HG02981 (cell line): ENCODE data around the gene RPTOR.
"Not testable (repeated sequence)": the region's sequence is repeated elsewhere in the genome, so short reads cannot be mapped to it uniquely, and the experiment has no call there.

ENCODE experiments used
- ATAC-seq: cut with Tn5 transposase; IDR thresholded peaks from one replicate; pipeline ENCODE4 v1.9.1; 2021; ENCODE audit warnings: mild to moderate bottlenecking, moderate library complexity; ENCODE audit not compliant: unreplicated experiment

RPTOR gene

DNA sequence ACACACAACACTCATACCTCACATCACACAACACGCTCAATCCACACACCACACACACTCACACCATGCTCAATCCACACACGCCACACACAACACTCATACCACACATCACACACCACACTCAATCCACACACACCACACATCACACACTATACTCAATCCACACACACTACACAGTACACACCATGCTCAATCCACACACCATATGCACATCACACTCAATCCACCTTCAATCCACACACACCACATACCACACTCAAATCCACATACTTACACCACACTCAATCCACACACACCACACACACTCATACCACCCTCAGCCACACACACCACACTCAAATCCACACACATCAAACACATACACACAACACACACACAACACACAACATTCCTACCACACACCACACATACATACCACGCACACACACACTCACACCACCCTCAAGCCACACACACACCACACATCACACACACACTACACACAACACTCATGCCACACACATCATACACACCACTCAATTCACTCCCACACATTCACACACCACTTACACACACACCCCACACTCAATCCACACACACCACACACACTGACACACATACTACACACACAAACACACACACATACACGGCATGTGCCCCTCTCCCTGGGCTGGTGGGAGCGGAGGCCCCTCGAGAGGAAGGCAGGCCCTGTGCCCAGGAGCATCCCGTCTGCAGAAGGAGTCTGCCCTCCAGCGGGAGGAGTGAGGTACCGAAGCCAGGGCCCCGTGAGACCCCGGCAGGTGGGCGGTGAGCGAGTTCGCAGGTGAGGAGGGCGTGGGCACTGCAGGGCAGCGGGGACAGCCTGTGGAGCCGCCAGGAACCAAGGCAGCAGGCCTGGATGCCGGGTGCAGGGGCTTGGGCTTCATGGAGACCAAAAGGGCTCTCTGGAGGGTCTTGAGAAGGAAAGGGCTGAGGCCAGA is 33.1 kb upstream of the RPTOR start:
- ATAC-seq, result no peak

DNA sequence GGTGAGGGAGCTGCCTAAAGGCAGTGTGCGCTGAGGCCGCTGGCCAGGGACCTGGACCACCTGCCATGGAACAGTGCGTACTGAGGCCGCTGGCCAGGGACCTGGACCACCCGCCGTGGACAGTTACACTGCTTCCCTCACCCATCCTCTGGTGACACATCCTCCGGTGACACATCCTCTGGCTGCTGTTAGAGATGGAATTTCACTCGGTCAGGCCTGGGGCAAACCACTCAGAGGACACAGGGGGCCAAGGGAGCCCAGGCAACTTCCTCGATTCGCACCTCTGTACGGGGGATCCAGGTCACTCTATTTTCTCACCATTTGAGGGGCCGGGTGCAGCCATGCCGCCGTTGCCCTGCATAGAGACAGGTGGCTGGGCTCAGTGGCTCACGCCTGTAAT is 32.4 kb upstream of the RPTOR start:
- no peak for ATAC-seq

DNA sequence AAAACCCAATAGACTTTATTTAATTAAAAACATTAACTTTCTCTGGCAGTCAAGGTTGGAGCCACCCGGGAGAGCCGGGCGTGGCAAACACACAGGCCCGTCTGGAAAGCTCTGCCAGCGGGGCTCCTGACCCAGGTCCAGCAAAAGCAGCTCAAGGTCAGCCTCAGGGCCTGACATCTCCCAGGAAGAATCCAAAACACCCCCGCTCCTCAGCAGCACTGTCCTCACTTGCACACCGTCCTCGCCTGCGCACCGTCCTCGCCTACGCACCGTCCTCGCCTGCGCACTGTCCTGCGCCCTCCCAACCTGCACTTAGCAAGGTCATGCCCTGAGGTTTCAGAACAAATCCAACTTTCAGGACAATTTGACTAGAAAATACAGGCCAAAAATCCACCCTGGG is 31.4 kb upstream of the RPTOR start:
- ATAC-seq, result no peak

DNA sequence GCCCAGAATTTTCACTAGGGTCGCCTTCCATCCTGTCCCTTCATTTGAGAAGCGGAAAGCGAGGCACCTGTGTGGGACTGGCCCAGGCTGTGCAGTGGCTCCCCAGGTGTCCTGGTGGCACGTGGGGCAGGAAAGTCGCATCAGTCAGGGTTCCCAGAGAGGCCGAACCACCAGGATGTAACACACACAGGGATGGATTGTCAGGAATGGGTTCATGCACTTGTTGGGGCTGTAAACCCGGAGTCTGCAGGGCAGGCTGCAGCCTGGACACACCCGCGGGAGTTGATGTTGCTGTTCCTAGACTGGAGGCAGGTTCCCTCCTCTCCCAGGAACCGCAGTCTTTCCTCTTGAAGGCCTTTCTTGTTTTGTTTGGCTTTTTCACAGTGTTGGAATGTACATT is 30.7 kb upstream of the RPTOR start:
- ATAC-seq, result no peak

DNA sequence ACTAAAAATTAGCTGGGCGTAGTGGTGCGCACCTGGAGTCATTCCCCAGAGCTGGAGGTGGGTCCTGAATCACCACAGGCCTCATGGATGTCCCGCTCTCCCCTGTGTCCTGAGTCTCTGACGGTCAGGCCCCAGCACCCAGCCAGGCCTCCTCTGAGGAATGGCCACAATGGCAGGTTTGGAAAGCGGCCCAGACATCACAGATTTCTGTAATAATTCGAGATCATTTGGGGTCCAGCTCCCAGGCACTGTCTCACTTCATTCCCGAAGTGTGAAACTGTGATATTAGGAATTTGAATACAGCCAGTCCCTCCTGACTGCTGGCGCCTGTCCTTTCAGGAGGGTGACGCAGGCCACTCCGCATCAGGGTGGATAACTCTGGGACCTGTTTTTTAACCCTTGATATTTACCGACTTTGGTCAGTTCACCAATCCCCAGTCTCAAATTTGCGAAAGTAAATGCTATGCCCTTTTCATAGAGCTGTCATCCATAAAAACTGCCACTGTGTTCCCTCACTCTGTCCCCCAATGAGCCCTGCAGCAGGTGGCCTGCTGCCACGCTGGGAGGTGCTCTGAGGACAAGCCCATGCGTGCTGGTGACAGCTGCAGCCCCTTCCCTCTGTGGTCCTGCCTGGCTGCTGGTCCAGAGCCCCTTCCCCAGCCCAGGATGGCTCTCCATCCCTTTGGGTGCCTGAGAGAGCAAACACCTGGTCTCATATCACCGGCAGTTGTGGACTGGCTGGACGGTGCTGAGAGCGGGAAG is 28.3 kb upstream of the RPTOR start:
- no peak for ATAC-seq

DNA sequence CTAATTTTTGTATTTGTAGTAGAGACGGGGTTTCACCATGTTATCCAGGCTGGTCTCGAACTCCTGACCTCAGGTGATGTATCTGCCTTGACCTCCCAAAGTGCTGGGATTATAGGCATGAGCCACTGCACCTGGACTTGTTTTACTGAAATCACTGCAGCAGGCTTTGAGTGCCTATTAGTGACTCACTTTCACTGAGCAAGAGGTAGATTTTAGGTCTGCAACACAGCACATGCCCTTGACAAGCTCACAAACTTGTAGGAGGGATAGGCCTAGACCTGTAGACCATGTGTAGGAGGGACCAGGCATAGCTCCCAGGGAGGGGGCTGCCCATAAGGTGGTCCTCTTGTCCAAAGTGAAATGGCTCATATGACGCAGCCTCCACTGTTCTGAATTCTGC is 27.0 kb upstream of the RPTOR start:
- ATAC-seq, result no peak

DNA sequence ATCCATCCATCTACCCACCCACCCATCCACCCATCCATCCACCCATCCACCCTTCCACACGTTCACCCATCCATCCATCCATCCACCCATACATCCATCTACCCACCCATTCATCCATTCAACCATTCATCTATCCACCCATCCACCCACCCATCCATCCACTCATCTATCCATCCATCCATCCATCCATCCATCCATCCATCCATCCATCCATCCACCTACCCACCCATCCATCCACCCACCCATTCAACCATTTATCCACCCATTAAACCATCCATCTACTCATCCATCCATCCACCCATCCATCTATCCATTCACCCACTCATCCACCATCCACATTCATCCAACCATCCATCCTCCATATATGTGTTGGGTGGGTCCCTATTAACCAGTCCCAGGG is 26.2 kb upstream of the RPTOR start:
- no peak for ATAC-seq

DNA sequence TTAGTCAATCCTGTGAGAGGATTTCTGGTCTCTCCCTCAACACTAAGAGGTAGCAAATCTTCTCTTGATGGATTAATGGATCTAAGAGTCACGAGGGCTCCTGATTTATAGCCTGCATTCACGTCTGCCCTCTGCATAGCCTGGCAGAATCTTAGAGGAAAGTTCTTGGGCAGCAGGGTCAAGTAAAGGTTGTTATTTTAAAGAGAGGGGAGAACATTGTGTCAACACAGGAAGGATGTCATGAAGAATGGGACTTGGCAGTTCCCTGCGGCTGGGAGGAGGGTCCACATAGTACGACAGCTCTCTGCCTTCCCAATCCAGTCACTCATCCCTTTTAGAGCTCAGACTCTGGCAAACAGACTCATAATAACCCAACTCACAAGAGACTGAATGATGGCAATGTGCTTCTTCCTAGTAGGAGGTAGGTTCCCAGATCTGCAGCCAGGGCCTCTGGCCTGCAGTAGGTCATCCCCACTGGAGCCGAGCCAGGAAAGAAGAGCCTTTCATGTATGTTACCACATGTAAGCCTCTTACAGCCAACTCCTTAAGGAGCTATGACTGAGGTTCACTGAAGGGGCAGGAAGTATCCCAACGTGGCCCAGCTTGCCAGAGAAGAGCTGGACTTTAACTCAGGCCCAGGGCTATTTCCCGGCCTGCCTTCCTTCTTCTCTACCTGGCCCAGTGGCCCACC is 25.4 kb upstream of the RPTOR start:
- no peak for ATAC-seq

DNA sequence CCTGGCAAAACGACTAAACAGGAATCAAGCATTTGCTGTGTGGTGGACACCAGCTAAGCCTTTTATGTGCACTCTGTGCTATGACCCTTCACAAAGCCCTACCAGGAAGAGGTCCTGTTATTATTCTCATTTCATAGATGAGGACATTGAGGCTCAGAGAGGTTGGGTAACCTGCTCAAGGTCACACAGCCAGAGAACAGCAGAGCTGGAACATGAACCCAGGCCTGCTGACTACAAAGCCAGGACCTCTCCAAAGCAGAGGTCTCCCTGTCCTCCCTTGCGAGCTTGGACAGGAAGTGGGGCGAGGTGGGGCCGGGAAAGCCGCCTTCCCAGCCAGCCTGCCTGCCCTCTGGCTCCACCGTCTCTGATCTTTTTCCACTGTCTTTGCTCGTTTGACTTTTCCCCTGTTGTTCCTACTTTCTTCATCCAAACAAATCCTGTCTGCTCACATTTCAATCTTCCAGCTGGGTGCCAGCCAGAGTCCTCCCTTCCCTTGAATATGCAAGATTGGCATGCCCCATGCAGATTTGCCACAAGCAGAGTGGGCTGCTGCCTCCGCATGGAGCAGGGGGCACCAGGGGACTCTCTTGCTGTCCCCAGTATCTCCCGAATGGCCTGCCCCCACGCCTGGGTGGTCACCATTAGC is 23.7 kb upstream of the RPTOR start:
- ATAC-seq, result no peak

DNA sequence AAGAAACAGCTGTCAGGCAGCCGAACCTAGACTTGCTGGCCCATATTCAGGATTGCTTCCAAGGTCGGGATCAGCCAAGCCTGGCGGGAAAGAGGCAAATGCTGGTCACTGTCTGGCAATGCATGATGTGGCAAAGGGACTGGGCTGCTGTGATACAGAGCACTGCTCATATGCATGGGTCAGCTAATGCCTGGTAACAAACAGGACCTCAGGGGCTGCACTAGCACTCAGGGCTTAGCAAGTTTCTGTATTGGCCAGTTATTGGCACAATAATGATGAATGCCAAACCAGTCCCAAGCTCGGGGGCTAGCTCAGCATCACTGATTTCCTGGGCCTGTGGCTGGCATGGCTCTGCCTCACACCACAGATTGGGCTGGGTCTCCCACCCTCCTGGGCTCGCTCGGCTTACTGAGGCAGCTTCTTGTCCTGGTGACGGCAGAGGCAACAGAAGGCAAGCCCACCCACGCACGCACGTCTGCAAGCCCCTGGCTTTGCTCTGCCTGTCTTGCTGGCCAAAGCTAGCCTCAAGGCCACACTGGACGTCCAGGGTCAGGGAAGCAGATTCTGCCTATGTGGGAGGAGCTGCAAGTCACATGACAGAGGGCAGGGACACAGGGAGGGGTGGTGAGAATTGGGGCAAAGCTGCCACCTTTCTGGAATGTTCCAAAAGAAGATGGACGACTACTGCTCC is 21.4 kb upstream of the RPTOR start:
- no peak for ATAC-seq

DNA sequence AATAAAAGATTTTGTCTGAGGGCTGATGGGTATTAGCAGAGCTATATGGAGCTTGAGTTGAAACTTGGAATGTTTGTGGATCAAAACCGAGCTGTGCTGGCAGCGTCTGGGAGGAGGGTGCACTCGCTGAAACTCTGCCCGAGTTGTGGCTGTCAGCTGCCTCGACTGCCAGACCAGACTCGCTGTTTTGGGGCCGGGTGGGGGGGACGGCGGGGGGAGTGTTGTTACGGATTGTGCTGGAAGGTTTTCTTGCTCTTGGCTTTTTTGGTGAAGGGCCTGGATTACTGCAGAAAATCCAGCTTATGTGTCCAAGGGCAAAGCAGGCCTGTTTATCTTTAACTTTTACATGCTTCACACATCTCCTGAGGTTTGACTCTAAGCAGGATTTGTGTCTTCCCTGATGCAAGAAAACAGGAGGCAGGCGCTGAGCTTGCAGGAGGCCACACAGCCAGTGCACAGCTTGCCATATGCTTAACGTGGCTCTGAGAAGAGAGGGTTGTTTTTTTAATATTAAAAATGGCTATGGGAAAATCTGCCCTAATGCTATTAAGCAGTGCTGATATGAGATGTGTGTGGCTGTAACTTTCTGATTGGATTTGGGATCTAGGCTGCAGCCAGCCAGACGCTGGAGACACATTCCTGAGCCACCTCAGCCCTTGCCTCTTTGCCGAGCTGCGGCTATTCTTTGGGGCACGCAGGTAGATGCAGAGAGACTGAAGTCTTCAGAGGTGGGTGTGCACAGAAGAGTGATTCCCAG is 20.5 kb upstream of the RPTOR start:
- ATAC-seq, result no peak

DNA sequence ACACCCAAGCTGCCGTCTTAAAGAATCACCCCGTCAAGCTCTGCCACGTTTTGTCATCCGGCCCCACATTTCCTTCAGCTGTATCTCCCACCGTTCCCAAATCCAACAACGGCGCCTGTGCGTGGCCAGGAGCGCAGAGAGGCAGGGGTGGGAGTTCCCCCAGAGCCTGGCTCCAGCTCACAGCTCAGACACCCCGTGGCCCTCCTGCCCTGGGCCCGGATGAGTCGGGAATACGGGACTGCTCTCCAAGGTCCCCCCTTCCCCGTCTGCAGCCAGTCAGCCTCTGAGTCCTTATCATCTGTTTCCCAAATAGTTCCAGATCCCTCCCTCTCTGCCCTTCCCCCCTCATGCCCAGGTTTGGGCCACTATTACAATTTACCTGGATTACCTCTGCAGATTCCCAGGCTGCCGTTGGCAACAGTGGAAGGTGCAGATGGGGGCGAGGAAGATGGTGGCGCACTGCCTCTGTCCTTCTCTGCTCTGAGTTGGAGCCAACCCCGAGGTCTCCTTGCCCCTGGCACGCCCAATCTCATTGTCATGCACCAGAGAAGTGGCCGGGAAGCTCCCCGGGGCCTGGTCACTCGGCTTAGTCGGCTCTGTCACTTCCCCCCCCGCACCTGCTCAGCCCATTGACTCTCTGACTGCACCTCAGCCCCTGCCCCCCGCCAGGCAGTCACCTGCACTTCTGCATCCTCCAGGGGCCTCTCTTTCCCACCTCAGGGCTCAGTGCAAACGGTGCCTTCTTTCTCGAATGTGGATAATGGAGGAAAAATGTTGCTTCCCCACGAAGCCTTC is 18.3 kb upstream of the RPTOR start:
- no peak for ATAC-seq

DNA sequence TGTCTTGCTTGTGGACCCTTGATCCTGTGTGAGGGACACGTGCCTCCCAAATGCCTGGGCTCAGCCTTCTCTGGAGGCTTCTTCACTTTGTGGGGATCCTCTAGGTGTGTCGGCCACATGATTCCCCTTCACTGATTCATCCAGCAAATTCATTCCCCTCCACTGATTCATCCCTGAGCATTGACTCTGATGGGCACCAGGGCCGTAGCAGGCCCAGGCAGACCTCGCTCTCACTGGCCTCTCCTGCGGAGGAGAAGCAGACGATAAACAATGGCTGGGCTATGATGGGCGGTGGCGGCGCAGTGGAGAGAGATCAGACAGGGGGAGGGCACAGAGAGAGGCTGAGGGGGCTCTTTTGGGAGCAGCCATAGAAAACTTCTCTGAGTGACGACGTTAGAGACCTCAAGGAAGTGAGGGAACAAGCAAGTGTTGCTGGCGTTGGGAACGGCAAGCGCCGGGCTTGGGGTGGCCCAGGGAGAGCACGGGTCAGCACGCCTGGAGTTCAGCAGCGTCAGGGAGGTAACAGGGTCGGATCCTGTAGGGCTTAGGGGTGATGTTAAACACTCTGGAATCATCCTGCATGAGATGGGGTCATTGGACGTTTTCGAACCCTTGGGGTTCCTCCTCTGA is 17.5 kb upstream of the RPTOR start:
- ATAC-seq, result no peak

DNA sequence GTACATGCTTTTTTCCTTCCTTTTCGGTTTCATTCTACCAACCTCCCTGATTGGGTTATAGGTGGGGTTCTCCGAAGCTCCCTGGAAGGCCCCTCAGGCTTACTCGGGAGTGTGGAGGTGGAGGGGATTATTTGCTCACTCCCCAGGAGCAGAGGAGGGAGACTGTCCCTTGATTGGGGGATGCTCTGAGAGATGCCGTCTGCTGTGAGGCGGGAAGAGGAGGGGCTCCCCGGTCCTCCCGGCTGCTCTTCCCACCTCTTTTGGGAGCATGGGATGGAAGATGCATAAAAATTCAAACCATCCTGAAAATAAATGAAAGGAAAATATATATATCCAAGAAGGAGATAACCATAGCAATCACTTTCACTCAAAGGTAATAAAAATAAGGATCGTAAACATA is 16.1 kb upstream of the RPTOR start:
- no peak for ATAC-seq

DNA sequence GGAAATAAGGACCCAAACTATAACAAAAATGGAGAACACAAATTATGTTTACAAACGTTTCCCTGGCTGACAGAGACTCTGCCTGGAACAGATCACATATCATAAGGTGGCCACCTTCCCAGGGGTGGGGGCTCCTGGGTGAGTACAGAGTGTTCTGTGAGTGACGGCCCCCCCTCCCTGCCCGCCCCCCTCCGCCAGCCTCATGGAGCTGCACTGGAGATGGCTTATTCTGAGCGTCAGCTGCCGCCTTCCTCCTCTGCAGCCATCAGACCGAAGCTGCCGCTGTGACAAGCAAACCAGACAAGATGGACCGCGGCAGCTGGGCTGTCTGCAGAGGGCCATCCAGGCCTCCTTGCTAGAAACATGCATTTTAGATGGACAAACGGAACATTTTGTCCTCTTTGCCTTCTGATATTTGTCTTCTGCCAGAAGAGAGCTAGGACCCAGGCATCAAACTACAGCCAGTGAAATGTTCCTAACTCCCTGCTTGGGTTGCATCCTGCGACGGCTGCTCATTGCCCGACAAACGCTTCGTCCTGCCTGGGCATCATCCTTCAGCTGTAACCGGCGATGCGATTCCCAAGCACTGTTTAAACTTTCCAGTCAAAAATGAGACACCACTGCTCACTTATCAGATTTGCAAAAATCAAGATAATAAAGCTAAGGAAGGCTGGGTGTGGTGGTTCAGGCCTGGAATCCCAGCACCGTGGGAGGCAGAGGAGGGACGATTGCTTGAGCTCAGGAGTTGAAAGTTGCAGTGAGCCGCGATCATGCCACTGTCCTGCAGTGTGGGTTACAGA is 15.3 kb upstream of the RPTOR start:
- no peak for ATAC-seq

DNA sequence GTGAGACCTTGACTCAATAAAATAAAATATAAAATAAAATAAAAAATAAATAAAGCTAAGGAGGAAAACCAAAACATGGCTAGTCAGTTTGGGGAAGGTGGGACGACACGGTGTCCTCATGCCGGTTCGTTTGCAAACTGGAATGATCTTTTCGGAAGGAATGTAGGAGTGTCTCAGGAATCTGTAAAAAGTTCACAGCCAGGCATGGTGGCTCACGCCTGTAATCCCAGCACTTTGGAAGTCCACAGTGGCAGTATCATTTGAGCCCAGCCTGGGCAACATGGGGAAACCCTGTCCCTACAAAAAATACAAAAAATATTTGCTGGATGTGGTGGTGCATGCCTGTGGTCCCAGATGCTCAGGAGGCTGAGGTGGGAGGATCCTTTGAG is 14.7 kb upstream of the RPTOR start:
- ATAC-seq, result no peak

DNA sequence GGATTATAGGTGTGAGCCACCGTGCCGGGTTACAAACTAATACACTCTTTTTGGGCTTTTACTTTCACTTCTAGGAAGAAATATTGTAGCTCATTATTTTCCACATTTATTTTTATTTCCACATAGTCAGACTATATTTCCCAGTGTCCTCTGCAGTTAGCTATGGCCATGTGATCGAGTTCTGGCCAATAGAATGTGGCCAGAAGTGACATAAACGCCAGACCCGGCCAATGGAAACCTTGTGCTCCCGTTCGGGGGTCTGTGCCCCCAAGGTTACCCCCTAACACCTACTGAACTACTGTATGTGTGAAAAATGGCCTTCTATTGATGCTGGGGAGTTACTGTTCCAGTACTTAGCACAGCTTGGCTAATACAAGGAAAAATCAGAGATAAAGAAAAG is 13.2 kb upstream of the RPTOR start:
- no peak for ATAC-seq

DNA sequence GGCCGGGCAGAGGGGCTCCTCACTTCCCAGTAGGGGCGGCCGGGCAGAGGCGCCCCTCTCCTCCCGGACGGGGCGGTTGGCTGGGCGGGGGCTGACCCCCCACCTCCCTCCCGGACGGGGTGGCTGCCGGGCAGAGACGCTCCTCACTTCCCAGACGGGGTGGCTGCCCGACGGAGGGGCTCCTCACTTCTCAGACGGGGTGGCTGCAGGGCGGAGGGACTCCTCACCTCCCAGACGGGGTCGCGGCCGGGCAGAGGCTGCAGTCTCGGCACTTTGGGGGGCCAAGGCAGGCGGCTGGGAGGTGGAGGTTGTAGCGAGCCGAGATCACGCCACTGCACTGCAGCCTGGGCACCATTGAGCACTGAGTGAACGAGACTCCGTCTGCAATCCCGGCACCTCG is 7.3 kb upstream of the RPTOR start:
- not testable (repeated sequence) for ATAC-seq
